NCI-H774 (cell line): ENCODE results near the gene ZCCHC2.

Experiments used
- DNase-seq: peaks from one replicate; lab custom pipeline; 2025; lab: John Stamatoyannopoulos, UW

Gene ZCCHC2

GRCh38 chr18:62610351-62610700 is 87.5 kb downstream of the ZCCHC2 start:
- no peak for DNase-seq

GRCh38 chr18:62610701-62611411 is 88.0 kb downstream of the ZCCHC2 start:
- no peak for DNase-seq

- no peak for DNase-seq
Measured at GRCh38 chr18:62611453-62612288, 88.8 kb downstream of the ZCCHC2 start.

GRCh38 chr18:62612289-62612645 is 89.4 kb downstream of the ZCCHC2 start:
- DNase-seq = no peak

GRCh38 chr18:62612776-62613175 is 90.0 kb downstream of the ZCCHC2 start:
- no peak for DNase-seq

- no peak for DNase-seq
Measured at GRCh38 chr18:62614494-62614893, 91.7 kb downstream of the ZCCHC2 start.

- DNase-seq = no peak
Measured at GRCh38 chr18:62616331-62616805, 93.5 kb downstream of the ZCCHC2 start.

GRCh38 chr18:62617793-62618591 is 95.2 kb downstream of the ZCCHC2 start:
- DNase-seq = no peak

GRCh38 chr18:62618735-62619134 is 95.9 kb downstream of the ZCCHC2 start:
- DNase-seq = no peak

GRCh38 chr18:62621546-62621945 is 98.7 kb downstream of the ZCCHC2 start:
- no peak for DNase-seq

- no peak for DNase-seq
Measured at GRCh38 chr18:62625019-62625418, 102.2 kb downstream of the ZCCHC2 start.
